HG03575 (cell line): Measurements from ENCODE around the gene HUNK.
"Not testable (repeated sequence)": the region's sequence is repeated elsewhere in the genome, so short reads cannot be mapped to it uniquely, and the experiment has no call there.

ENCODE experiments used
- ATAC-seq: cut with Tn5 transposase; IDR thresholded peaks from one replicate; pipeline ENCODE4 v1.9.1; 2021; ENCODE audit not compliant: unreplicated experiment, insufficient number of reproducible peaks, low FRiP score; ENCODE audit errors: extremely low read depth

Gene HUNK

GRCh38 chr21:31941694-31942093 is 68.9 kb downstream of the HUNK start:
- no peak for ATAC-seq

GRCh38 chr21:31943561-31943960 is 70.7 kb downstream of the HUNK start:
- no peak for ATAC-seq

- ATAC-seq: no peak
These were observed 72.3 kb downstream of the HUNK start for GRCh38 chr21:31945141-31945540.

DNA sequence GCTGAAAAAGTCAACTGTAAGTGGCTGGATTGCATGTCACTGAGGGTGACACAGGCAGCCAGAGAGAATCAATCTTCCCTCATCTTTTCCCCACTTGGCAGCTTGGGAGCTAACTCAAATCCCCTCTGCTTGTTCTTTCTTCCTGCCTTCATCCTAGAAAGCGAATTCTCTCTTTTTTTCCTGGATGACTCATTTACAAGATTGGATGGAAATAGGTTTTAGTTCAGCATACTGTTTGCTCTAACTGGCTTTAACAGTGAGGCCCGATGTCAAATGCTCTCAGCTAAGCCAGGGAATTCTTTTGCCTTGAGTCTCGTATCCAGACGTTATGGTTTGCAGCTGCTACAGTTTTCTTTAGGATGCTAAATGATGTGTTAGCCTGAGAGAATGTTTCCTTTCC is 72.7 kb downstream of the HUNK start:
- no peak for ATAC-seq

DNA sequence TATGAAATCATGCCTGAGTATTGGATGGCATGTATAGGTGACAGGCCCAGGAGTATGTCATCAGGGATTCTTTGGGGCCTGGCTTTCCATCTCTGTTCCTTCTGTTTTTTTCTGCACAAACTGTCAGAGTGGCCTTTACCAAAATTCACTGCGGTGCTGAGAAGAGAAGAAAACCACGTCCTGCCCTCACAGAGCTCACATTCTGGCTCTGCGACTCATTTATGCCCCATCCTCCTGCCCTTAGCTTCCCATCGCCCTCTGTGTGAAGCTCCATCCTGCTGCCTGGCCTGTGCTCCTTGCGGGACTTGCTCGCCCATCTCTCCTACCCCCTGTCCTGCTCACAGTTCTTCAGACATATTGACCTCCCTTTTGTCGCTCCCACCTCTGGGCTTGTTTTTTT is 73.4 kb downstream of the HUNK start:
- no peak for ATAC-seq

GRCh38 chr21:31946876-31947550 is 74.2 kb downstream of the HUNK start:
- ATAC-seq: not testable (repeated sequence)

DNA sequence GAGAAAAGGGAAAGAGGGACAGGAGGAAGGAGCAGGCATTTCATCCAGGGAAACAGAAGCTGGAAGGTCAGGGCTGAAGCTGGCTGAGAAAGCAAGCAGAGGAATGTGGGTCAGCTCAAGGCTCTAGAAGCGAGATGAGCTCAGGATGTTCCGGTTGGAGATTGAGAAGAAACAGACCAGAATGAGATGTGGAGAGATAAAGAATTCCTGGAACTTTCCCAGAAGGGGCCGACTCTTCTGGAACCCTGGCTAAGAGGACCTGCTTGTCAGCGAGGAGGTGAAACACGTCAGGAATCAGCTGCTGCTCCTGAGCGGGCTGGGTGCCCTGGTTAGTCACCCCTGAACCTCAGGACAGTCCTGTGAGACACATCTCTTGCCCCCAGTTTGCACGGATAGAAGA is 75.9 kb downstream of the HUNK start:
- ATAC-seq: no peak

DNA sequence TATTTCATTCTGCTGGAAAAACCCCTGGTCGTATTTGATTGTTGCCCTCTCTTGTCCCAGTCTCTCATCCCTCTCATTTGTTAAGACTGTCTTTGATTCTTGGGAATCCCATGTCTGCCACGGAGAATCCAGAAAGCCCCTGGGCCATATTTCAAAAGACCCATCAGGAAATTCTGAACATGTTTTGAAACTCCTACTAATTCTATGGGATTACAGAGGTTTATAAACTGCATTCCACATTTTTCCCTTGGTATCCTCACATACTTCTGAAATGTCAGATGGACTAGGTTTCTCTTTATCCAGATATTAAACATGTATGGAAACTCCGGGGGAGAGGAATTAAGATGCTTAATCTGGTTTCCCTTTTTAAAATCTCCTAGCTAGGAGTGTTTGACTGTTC is 80.0 kb downstream of the HUNK start:
- no peak for ATAC-seq

DNA sequence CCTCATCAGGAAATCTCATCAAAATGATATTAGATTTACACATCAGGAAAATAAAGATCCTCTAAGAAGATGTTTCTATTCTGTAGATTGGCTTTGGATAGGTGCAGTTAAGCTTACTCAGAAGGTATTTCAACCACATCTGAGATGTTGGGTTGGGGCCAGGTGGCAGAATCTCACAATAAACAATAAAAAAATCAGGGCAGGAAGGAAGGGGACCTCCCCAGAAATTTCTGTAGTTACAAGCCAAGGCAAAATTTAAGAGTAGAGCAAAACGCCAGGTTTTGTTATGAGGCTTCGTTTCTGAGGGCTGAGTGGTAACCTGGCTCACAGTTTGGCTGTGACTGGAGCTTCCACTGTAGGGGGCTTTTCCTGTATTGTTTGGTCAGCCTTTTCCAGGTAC is 84.8 kb downstream of the HUNK start:
- no peak for ATAC-seq

DNA sequence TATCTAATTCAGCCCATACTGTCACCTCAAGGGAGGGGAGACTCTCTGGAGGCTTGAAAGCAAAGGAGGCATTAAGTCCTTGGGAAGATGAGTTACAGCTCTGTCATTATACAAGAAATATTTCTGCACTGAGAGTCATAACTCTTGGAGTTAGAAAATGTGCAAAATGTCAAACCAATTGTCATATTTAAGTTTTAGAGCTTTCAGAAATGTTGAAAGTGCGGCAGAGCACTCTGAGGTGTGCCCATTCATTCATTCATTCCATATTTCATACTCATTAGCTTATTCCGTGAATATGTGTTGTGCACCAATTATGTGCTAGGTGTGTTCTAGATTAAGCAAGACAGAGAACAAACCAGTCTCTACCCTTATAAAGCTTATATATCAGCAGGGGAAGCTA is 87.1 kb downstream of the HUNK start:
- ATAC-seq: no peak

DNA sequence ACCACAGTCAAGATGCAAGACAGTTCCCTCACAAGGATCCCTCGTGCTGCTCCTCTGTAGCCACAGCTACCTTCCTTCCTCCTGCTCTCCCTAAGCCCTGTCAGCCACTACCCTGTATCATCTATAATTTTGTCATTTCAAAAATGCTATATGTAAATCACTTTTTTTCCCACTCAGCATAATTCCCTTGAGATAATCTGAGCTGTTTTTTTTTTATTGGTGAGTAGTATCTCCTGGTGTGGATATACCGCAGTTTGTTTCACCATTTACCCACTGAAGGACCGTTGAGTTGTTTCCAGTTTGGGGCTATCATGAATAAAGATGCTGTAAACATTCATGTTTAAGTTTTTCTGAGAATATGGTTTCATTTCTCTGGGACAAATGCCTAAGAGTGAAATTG is 88.2 kb downstream of the HUNK start:
- no peak for ATAC-seq

GRCh38 chr21:31961704-31962103 is 88.9 kb downstream of the HUNK start:
- ATAC-seq: no peak

DNA sequence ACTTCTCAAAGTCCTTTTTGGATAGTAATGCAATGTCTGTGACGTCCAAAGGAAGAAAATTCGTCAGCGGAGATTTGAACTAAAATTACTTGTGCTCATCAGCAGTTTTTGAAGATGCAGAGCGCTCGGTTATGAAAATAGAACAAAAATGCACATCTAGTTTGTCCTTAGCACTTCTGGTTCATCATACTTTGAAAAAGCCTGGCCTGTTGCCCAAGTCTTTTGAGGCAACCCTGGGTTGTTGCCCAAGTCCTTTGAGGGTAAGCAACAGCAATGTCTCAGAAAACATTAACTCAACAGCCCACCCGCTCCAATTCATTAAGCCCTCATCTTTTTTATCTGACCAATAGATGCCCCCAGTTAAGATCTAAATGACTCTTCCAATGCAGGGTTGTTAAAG is 91.9 kb downstream of the HUNK start:
- no peak for ATAC-seq

GRCh38 chr21:31967334-31967733 is 94.5 kb downstream of the HUNK start:
- ATAC-seq: no peak

DNA sequence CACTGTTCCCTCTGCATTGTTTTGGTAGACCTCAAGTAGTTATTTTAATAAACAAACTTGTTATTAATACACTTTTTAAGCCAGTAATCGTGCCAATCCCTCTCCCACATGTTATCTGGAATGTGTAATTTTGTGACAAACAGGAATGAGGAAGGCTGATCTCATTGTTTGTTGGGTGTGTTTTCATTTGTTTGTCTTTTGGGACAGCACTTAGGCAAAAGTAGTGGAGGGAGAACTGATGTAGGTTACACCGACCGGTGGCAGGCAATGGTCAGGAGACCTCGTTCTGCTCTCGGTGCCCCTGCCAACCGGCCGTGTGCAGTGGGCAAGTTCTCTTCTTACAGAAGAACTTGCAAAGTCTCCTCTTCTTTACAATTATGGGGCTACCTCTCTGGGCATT is 99.8 kb downstream of the HUNK start:
- no peak for ATAC-seq

- ATAC-seq: no peak
These were observed 100.7 kb downstream of the HUNK start for GRCh38 chr21:31973402-31973944.

- ATAC-seq: no peak
These were observed 101.7 kb downstream of the HUNK start for GRCh38 chr21:31974454-31974985.

- no peak for ATAC-seq
These were observed 102.7 kb downstream of the HUNK start for GRCh38 chr21:31975491-31975890.

- no peak for ATAC-seq
These were observed 105.0 kb downstream of the HUNK start for GRCh38 chr21:31977816-31978215.

GRCh38 chr21:31983120-31983519 is 110.3 kb downstream of the HUNK start:
- no peak for ATAC-seq

DNA sequence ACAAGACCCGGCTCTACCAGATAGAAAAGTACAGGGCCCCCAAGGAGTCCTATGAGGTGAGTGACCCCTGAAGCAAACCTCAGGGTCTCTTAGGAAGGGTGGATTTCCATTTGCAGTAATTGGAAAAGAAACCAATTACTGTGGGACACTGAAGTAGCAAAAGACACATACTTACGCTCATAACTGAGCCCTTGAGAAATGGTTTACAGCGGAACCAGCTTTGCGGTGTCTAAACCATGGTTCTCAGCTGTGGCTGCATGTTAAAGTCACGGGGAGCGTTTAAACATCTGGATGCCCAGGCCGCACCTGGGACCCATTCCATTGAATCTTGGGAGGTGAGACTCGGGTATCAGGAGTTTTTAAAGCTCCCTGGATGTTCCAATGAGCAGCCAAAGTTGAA is 110.7 kb downstream of the HUNK start:
- ATAC-seq: no peak
